HuH-7 (cell line): ENCODE results near the gene PLXNB1.
"Not testable (repeated sequence)": the region's sequence is repeated elsewhere in the genome, so short reads cannot be mapped to it uniquely, and the experiment has no call there.

Source experiments
- DNase-seq: peaks from one replicate; pipeline ENCODE4 v3.0.0; 2011; ENCODE audit warnings: low spot score

Gene PLXNB1

DNA sequence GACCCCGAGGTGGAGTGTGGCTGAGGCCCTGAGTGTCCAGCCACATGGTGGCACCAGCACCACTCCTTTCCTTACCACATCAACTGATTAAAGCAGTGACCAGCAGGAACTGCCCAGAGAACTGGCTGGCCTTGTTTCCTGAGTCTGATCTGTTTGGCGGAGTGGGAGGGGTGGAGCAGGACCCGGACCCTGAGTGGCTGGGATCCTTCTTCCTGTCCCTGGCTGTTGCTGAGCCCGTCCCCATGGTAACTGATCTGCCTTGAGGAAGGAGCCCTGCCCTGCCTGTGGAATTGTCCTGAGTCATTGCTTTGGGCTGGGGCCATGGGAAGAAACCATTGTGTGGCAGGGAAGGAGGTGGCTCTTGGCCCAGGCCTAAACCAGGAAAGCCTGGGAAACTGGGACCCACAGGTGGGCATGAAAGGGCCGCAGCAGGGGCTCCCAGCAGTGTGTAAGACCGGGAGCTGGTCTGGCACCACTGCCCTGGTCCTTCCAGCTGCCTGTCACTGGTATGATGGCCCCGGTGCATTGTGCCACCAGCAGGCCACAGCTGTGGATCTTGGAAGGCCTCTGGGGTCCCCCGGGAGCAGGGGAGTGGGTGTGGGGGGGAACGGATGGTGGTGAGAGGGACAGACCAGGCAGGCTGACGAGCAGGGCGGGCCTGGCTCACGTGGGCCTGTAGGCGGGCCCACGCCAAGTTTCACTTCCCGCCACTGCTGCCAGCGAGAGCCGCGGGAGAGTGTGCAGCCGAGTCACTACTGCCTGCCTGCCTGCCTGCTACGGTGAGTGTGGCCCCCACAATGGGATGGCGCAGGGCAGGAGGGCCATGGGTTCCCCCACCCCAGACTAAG is 35.9 kb upstream of the PLXNB1 start:
- DNase-seq = peak; percentile 95

GRCh38 chr3:48465237-48465530 is 35.3 kb upstream of the PLXNB1 start:
- no peak for DNase-seq

DNA sequence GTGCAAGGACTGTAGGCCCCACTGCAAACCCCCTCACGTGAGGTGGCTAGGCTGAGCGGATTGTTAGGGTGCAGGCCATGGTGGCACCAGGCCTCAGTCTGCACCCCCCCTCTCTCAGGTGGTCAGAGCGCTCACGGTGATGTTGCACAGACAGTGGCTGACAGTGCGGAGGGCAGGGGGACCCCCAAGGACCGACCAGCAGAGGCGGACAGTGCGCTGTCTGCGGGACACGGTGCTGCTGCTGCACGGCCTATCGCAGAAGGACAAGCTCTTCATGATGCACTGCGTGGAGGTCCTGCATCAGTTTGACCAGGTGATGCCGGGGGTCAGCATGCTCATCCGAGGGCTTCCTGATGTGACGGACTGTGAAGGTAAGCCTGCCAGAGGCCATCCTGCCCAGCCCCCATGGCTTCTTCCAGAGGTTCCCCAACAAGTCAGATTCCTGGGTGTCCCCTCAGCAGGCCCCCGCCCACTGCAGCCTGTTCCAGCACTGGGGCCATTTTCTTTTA is 34.9 kb upstream of the PLXNB1 start:
- no peak for DNase-seq

DNA sequence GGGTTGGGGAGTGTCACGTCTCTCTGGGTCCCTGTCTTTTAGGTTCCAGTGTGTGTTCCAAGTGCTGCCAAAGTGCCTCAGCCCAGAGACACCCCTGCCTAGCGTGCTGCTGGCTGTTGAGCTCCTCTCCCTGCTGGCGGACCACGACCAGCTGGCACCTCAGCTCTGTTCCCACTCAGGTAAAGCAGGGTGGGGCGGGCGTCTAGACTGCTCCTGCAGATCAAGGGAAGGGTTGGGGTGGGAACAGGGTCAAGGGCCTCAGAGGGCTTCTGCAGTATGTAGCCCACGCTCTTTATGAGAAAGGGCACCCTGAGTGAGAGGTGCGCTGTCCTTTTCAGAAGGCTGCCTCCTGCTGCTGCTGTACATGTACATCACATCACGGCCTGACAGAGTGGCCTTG is 33.8 kb upstream of the PLXNB1 start:
- no peak for DNase-seq

DNA sequence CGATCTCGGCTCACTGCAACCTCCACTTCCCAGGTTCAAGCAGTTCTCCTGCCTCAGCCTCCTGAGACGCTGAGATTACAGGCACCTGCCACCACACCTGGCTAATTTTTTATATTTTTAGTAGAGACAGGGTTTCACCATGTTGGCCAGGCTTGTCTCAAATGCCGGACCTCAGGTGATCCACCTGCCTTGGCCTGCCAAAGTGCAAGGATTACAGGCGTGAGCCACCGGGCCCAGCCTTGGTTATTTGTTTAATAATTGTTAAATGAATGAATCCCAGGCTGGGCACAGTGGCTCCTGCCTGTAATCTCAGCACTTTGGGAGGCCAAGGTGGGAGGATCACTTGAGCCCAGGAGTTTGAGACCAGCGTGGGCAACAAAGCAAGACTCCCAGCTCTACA is 31.9 kb upstream of the PLXNB1 start:
- DNase-seq = not testable (repeated sequence)

DNA sequence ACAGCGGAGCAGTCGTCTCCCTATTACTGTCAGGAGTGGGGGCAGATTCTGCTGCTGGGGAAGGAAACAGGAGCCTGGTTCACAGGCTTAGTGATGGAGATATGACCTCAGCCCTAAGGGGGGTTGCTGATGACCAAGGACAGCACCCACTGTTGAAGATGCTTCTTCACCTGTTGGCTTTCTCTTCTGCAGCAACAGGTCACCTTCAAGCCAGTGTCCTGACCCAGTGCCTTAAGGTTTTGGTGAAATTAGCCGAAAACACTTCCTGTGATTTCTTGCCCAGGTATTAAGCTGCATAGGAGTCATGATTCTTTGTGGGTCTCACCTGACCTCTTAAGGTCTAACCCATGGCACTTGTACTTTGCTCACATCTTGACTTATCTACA is 30.6 kb upstream of the PLXNB1 start:
- DNase-seq = no peak

DNA sequence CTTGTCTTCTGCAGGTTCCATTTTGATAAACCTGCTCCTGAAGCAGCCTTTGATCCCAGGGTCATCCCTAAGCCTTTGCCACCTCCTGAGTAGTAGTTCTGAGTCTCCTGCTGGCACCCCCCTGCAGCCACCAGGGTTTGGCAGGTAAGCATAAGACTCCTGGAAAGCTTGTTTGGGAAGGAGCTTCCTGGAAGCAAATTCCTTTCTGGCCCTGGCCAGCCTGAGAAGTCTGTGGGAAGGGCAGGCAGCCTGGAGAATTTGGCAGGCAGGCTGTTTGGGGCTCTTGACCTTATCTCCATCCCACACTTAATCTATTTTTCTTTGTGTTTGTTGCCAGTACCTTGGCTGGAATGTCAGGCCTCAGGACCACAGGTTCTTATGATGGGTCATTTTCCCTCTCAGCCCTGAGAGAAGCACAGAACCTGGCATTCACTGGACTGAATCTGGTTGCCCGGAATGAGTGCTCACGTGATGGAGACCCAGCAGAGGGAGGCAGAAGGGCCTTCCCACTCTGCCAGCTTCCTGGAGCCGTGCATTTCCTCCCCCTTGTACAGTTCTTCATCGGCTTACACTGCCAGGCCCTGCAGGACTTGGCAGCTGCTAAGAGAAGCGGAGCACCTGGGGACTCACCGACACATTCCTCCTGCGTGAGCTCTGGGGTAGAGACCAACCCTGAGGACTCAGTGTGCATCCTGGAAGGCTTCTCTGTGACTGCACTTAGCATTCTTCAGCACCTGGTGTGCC is 30.1 kb upstream of the PLXNB1 start:
- DNase-seq = no peak

DNA sequence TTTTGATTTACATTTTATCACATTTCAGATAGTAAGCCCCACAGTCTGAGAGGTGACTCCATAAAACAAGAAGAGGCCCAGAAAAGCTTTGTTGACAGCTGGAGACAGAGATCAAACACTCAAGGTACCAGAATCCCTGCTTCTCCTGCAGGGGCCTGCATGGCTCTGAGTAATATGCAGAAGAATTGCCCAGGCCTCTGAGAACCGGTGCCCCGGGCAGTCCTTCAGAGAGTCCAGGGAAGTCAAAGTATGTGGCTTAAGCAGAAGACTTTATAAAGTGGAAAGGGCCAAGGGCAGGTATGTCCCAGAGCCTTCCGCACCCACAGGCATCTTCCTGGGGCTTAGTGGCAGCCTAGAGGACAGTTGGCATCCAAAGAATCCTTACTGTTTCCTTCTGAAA is 29.4 kb upstream of the PLXNB1 start:
- DNase-seq = no peak

GRCh38 chr3:48456456-48456855 is 26.6 kb upstream of the PLXNB1 start:
- DNase-seq = no peak

DNA sequence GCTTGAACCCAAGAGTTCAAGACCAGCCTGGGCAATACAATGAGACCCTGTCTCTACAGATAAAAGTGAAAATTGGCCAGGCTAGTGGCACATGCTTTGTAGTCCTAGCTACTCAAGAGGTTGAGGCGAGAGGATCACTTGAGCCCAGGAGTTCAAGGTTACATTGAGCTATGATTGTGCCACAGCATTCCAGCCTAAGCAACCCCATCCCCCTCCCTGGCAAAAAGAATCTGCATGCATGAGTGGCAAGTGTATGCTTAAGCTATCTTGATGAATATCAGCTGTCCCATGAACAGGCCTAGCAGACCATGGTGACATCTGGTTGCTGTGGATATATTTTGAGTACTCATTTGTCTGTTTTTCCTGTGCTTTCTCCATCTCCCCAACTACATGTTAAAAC is 21.4 kb upstream of the PLXNB1 start:
- DNase-seq = no peak

DNA sequence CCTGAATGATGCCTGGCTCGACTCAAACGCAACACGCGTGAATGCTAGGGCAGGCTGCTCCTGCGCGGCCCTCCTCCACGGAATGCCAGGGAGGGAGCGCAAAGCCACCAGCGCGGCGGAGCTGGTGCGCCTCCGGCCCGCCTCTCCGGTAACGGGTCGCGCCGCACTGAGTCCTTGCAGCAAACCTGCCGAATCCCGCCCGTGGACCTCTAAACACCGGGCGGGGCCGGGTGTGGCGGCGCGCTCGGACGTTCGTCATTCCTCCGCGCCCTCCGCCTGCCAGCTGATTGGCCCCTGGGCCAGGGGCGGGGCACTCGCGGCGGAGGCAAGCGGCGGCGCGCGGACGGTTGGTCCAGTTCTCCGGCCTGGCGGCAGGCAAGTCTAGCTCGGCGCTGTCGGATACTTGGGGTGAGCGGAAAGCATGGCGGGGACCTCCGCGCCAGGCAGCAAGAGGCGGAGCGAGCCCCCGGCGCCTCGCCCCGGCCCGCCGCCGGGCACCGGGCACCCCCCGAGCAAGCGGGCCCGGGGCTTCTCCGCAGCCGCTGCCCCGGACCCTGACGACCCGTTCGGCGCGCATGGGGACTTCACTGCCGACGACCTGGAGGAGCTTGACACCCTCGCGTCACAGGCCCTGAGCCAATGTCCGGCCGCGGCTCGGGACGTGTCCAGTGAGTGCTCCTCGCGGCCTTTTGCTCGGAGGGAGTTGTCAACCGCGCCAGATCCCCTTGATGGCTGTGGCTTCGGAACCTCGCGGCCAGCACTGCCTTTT is 16.7 kb upstream of the PLXNB1 start, which contains the start of gene ATRIP:
Gene ATRIP (plus strand): TSS at position 313 of the 769 bp plus-strand sequence. CDS start 109 bp downstream, at position 422.
- DNase-seq = peak; percentile 97

DNA sequence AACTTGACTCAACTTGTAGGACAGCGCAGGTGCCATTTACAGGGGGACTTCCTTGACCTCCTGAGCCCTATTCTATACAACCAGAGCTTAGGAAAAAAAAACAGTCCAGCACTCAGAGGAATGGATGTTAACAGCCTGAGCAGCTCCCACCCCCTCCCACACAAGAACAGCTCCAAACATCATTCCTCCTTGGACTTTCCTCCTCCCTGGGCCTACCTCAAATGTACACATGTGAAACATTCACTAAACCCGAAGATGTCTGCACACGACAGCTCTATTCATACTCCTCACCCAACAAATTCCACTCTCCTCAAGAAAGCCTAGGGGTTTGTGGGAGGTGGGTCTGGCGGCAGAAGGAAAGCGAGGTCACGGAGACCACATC is 16.1 kb upstream of the PLXNB1 start:
- no peak for DNase-seq

DNA sequence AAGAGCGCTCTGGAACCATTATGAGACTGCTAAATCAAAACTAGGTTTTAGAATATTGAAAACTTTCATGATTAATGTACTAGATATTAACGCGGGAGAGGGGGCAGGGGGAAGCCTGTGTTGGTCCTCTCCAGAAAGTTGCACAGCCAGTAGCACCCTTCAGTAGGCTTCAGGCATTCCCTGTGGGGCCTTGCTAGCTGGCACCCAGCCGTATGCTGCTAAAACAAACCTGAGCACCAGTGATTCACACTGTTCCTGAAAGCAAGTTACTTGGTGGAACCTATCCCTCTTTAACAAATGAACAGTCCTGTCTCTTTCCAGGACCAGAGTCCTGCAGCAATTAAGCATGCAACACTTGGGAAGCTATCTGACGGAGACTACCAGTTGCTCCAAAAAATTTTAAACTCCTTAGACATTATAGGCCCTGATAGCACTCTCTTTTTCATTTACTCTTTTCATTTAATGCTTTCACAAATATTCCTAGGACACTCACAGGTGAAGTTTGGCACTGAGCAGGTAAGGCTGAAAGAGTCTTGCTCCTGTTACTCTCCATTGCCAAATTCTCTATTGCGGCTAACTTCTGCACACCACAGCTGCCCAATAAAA is 15.5 kb upstream of the PLXNB1 start:
- DNase-seq = no peak

- DNase-seq = no peak
Measured at GRCh38 chr3:48441940-48442339, 12.1 kb upstream of the PLXNB1 start.

- peak; percentile 17 for DNase-seq
Measured at GRCh38 chr3:48440590-48440958, 10.7 kb upstream of the PLXNB1 start.

DNA sequence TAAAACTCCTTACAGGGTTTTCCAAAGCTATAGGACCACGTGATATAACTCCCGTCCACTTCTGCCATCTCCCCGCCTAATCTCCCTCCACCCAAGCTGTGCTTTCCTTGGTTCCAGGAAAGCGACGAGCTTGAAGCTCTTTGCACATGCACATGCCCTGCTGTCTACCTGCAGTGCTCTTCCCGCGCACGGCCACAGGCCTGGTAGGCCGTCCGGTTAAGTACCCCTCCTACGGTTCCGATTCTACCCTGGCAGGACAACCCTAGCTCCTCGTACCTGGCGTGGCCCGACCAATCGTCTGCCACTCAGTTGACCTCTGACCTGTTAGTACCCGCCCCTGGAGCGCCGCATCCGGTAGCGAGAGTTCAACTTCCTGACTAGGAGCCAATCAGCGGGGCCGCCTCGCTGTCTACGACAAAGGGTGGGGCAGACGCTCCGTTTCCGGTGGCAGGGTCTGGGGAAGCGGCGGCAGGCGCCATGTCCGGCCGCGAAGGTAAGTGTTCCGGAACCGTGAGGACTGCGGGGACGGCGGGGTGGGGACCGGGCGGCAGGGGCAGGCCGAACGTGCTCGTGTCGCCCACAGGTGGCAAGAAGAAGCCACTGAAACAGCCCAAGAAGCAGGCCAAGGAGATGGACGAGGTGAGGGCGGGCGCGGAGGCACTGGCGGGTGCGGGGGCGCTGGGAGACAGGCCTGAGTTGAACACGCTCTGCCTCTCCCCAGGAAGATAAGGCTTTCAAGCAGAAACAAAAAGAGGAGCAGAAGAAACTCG is 10.1 kb upstream of the PLXNB1 start, which contains the start of the genes CCDC51 and TMA7:
Gene CCDC51 (minus strand): TSS at position 300 of the 770 bp plus-strand sequence. CDS start 4,991 bp downstream, outside the sequence.
Gene TMA7 (plus strand): TSS at position 438 of the 770 bp plus-strand sequence. CDS start 40 bp downstream, at position 478.
- peak; percentile 99 for DNase-seq

- no peak for DNase-seq
Measured at GRCh38 chr3:48437812-48438211, 7.9 kb upstream of the PLXNB1 start.

DNA sequence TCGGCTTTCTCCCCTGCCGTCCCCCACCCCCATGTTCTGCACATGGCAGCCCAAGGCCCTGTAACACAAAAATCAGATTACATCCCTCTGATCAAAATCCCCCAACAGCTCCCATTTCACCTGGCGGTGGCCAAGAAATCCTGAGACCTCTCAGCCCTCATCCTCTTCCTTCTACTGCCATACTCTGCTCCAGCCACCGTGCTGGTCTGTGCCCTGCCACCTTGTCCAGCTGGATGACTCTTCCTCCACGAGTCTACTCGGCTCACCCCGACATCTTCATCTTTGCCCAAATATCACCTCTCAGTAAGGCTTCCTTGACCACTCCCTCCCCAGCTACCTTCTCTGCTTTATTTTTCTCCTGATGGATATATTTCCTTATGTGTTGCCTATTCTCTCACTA is 7.0 kb upstream of the PLXNB1 start:
- DNase-seq = no peak

DNA sequence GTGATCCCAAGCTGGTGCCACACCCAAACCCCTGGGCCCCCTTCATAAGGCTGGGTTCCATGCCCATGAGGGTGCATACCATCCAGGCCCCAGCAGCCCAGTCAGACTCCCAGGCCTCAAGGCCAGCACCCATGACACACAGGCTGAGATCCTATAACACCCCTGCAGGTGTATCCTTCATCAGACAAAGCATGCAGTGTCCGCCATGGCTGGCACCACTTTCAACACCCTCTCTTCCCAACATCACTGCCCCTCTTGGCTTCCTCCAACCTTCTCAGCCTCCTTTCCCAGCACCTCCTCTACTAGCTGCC is 6.5 kb upstream of the PLXNB1 start:
- DNase-seq = no peak

- DNase-seq = peak; percentile 92
Measured at GRCh38 chr3:48435774-48436476, 6.0 kb upstream of the PLXNB1 start.

- no peak for DNase-seq
Measured at GRCh38 chr3:48435223-48435595, 5.3 kb upstream of the PLXNB1 start.
